Sigmoid colon (tissue), 4 donors: ENCODE data around the gene NDOR1.

ENCODE experiments used
- CTCF ChIP-seq, 4 experiments: fragments of 450-650 bp in 3 of 4; fragments of 200-600 bp in 1 of 4; IDR thresholded peaks; one replicate each; pipeline ENCODE4 v1.5.1; 2016 to 2019; ENCODE audit warnings: antibody characterized with exemption in 4 of 4, mild to moderate bottlenecking in 3 of 4, moderate library complexity in 2 of 4
- EP300 ChIP-seq, 4 donors: sonication (generic); formaldehyde crosslinking; IDR thresholded peaks; one replicate each; pipeline ENCODE4 v1.6.1; 2017; ENCODE audit warnings: antibody characterized with exemption in 4 of 4

- TF ChIP-seq CTCF (IDR thresholded peaks at IDR 0.05) (no peak), EP300 (IDR thresholded peaks at IDR 0.05) (no peak)
Measured at GRCh38 chr9:137174722-137175293, 30.7 kb upstream of the NDOR1 start.
